Measurements from ENCODE around the gene KANK3.

GRCh38 chr19:8357007-8357521 lies 14.0 kb upstream of the KANK3 start:
- TF ChIP-seq POLR2A (IDR thresholded peaks at IDR 0.05) = no peak
- no peak for TF ChIP-seq CTCF (IDR thresholded peaks at IDR 0.05 in 4 of 5, conservative IDR thresholded peaks at IDR 0.05 in 1 of 5)
